GM12878 (cell line): ENCODE results near the gene SPOCK1. TPM values are rescaled to one million over a fixed set of nuclear protein-coding genes. Genes with fewer than 3 reads are reported as not detected.

Experiments used
- ATAC-seq: fragments of 200-7000 bp; cut with Tn5 transposase; 3 replicates; pipeline ENCODE4 v1.9.1; 2020; ENCODE audit warnings: mild to moderate bottlenecking, moderate library complexity
- BruUV-seq: library from RNA; stranded (reverse); fragments of 400-500 nt; replicated peaks from 2 replicates; lab custom pipeline; 2021; lab: Mats Ljungman, UMichigan
- CTCF ChIA-PET: fragments of 300-600 bp; sonication (Branson Sonifier 250); formaldehyde crosslinking; extraction: SDS; loops from one replicate; lab custom pipeline; 2021; ENCODE audit warnings: inconsistent platforms; lab: Yijun Ruan, JAX
- POLR2A ChIA-PET: fragments of 350-600 bp; formaldehyde crosslinking; extraction: SDS; loops from one replicate; lab custom pipeline; 2021; ENCODE audit warnings: inconsistent platforms; lab: Charles Lee
- RAD21 ChIA-PET: fragments of 300-600 bp; sonication (Branson Sonifier 250); formaldehyde crosslinking; loops from one replicate; lab custom pipeline; 2023; ENCODE audit warnings: antibody characterized with exemption; ENCODE audit not compliant: unreplicated experiment; lab: Charles Lee
- SMC1A ChIA-PET: fragments of 300-600 bp; sonication (Branson Sonifier 250); formaldehyde crosslinking; loops from one replicate; lab custom pipeline; 2023; ENCODE audit not compliant: unreplicated experiment, uncharacterized antibody; lab: Charles Lee
- DNase-seq: peaks from one replicate; pipeline ENCODE4 v3.0.0-alpha.2; 2011; ENCODE audit warnings: low read depth, low spot score
- FAIRE-seq: peaks from 3 replicates; lab custom pipeline; 2011; peaks lifted over from hg19 to GRCh38; lab: Jason Lieb, UNC
- H2AFZ ChIP-seq: 2 replicates; pipeline ENCODE4 v1.6.0; 2011; ENCODE audit warnings: low read depth, low read length, control low read depth; ENCODE audit not compliant: control insufficient read depth
- H3K27ac ChIP-seq: 2 replicates; pipeline ENCODE4 v1.5.1; 2011; ENCODE audit warnings: control low read depth; ENCODE audit not compliant: control insufficient read depth, insufficient read depth
- H3K27me3 ChIP-seq, 2 experiments: replicated peaks in 1 of 2; 2 replicates each; pipeline versions ENCODE4 v1.6.0 to v1.6.1; 2011; ENCODE audit warnings: low read length in 1 of 2; ENCODE audit not compliant: control insufficient read depth in 2 of 2, insufficient read depth in 2 of 2
- H3K36me3 ChIP-seq, 2 experiments: 2 replicates each; pipeline ENCODE4 v1.5.1; 2011; ENCODE audit warnings: low read length in 1 of 2; ENCODE audit not compliant: control insufficient read depth in 2 of 2, insufficient read depth in 2 of 2
- H3K4me1 ChIP-seq: 2 replicates; pipeline ENCODE4 v1.6.1; 2011; ENCODE audit warnings: mild to moderate bottlenecking, low read length, moderate library complexity, mixed read lengths; ENCODE audit not compliant: control insufficient read depth, insufficient read depth
- H3K4me2 ChIP-seq: 2 replicates; pipeline ENCODE4 v1.6.0; 2011; ENCODE audit warnings: control low read depth; ENCODE audit not compliant: control insufficient read depth, insufficient read depth
- H3K4me3 ChIP-seq: fragments of 200-600 bp; sonication (generic); 2 replicates; pipeline ENCODE4 v1.5.1; 2016
- H3K79me2 ChIP-seq: 2 replicates; pipeline ENCODE4 v1.6.0; 2011; ENCODE audit warnings: low read length; ENCODE audit not compliant: control insufficient read depth, insufficient read depth
- H3K9ac ChIP-seq: 2 replicates; pipeline ENCODE4 v1.8.0; 2011; ENCODE audit warnings: low read length, control low read depth, mixed read lengths; ENCODE audit not compliant: control insufficient read depth, insufficient read depth
- H3K9me3 ChIP-seq: replicated peaks from 3 replicates; pipeline ENCODE4 v1.5.1; 2011; ENCODE audit warnings: mild to moderate bottlenecking, low read length; ENCODE audit not compliant: control insufficient read depth, insufficient read depth
- H4K20me1 ChIP-seq: 2 replicates; pipeline ENCODE4 v1.6.0; 2011; ENCODE audit not compliant: control insufficient read depth, insufficient read depth
- CBFB ChIP-seq: IDR thresholded peaks from 2 replicates; pipeline ENCODE4 v1.6.1; 2016; ENCODE audit warnings: antibody characterized with exemption, low read depth
- HCFC1 ChIP-seq: fragments of 150-350 bp; IDR thresholded peaks from 2 replicates; pipeline ENCODE4 v1.6.1; 2014; ENCODE audit warnings: low read length
- IKZF2 ChIP-seq, 2 experiments: fragments of 450-650 bp; IDR thresholded peaks; 2 replicates each; pipeline ENCODE4 v1.6.1; 2017; ENCODE audit warnings: mild to moderate bottlenecking in 2 of 2, moderate library complexity in 2 of 2
- MXI1 ChIP-seq: fragments of 150-350 bp; IDR thresholded peaks from 2 replicates; pipeline ENCODE4 v1.6.1; 2011; ENCODE audit warnings: low read depth, mild to moderate bottlenecking, inconsistent platforms, low read length, improper control_type of control experiment
- MYB ChIP-seq: fragments of 150-350 bp; IDR thresholded peaks from 2 replicates; pipeline ENCODE4 v1.6.1; 2014; ENCODE audit warnings: mild to moderate bottlenecking, low read depth, low read length, borderline replicate concordance
- NR2F1 ChIP-seq: fragments of 450-650 bp; conservative IDR thresholded peaks from 2 replicates; pipeline ENCODE4 v1.6.1; 2017; ENCODE audit warnings: mild to moderate bottlenecking
- PAX8 ChIP-seq: fragments of 450-650 bp; IDR thresholded peaks from 2 replicates; pipeline ENCODE4 v1.6.1; 2017; ENCODE audit warnings: mild to moderate bottlenecking, moderate library complexity
- POLR2AphosphoS5 ChIP-seq: IDR thresholded peaks from 2 replicates; pipeline ENCODE4 v1.6.1; 2011; ENCODE audit warnings: mild to moderate bottlenecking, low read length, inconsistent platforms
- RCOR1 ChIP-seq: conservative IDR thresholded peaks from 2 replicates; pipeline ENCODE4 v1.6.1; 2012; ENCODE audit warnings: low read depth, low read length, improper control_type of control experiment
- RUNX3 ChIP-seq: IDR thresholded peaks from 2 replicates; pipeline ENCODE4 v1.6.1; 2012; ENCODE audit warnings: low read length, inconsistent platforms
- SMC3 ChIP-seq: IDR thresholded peaks from 2 replicates; pipeline ENCODE4 v1.6.1; 2011; ENCODE audit warnings: low read length, improper control_type of control experiment, borderline replicate concordance
- SRF ChIP-seq, 2 experiments: IDR thresholded peaks; 2 replicates each; pipeline ENCODE4 v1.6.1; 2011; ENCODE audit warnings: low read depth in 2 of 2, low read length in 2 of 2, mild to moderate bottlenecking in 1 of 2, moderate library complexity in 1 of 2
- TBL1XR1 ChIP-seq: IDR thresholded peaks from 2 replicates; pipeline ENCODE4 v1.6.1; 2012; ENCODE audit warnings: low read depth, low read length, improper control_type of control experiment
- WGBS: methylation state at CpG from one replicate; pipeline ENCODE4 v1.1.6; 2016; ENCODE audit warnings: low lambda C conversion rate; ENCODE audit not compliant: insufficient replicate concordance, insufficient coverage; ENCODE audit errors: missing lambda C conversion rate; 5-methylcytosine and 5-hydroxymethylcytosine counted together
- in situ Hi-C: fragments of 300-500 bp; cut with MboI; formaldehyde crosslinking; loops from 9 replicates; pipeline ENCODE4 v1.14.3; 2018; ENCODE audit warnings: mixed read lengths
- intact Hi-C: fragments of 100-400 bp; cut with micrococcal nuclease; formaldehyde crosslinking; loops from one replicate; pipeline ENCODE4 v1.14.2; 2022; ENCODE audit not compliant: unreplicated experiment
- polyA plus RNA-seq, 11 experiments: library from polyadenylated mRNA; depleted of rRNA in 4 of 11; unstranded in 6 of 11; stranded (reverse) in 5 of 11; fragments of >200 nt; fragmentation: Nextera tagmentation in 4 of 11; fragmentation: Illumina TruSeq in 1 of 11; extraction: Ambion mirVana in 4 of 11; extraction: Trizol in 1 of 11; gene quantifications; 1 replicate in 1 of 11; 2 replicates in 10 of 11; pipeline versions ENCODE4 v1.2.1 to v1.2.3, GENCODE V29; 2011 to 2016; ENCODE audit warnings: inconsistent platforms in 2 of 11, missing spikeins in 2 of 11, low read depth in 1 of 11
- total RNA-seq, 4 experiments: library from RNA; depleted of rRNA in 3 of 4; stranded (reverse); fragments of >200 nt in 3 of 4; fragmentation: Illumina TruSeq in 1 of 4; extraction: Trizol in 1 of 4; gene quantifications; 2 replicates each; pipeline versions ENCODE4 v1.2.1 to v1.2.3, GENCODE V29; 2013 to 2021
- TF ChIP-seq, protein P1 (sequence below): IDR thresholded peaks from 2 replicates; pipeline ENCODE4 v1.6.1; 2012; ENCODE audit warnings: low read length, inconsistent platforms
- TF ChIP-seq, protein P2 (sequence below): IDR thresholded peaks from 2 replicates; pipeline ENCODE4 v1.6.1; 2012; ENCODE audit warnings: low read depth, low read length, improper control_type of control experiment
- TF ChIP-seq, protein P3 (sequence below): fragments of 450-650 bp; IDR thresholded peaks from 2 replicates; pipeline ENCODE4 v1.6.1; 2017; ENCODE audit warnings: mild to moderate bottlenecking, moderate library complexity

Gene SPOCK1
- total and polyA plus RNA-seq, 10 of the 15 experiments (the other 5 are each of a cell fraction or from before 2014, with no cell fraction given): 0.06 to 0.68 (median 0.25) TPM; not detected in 3

DNA sequence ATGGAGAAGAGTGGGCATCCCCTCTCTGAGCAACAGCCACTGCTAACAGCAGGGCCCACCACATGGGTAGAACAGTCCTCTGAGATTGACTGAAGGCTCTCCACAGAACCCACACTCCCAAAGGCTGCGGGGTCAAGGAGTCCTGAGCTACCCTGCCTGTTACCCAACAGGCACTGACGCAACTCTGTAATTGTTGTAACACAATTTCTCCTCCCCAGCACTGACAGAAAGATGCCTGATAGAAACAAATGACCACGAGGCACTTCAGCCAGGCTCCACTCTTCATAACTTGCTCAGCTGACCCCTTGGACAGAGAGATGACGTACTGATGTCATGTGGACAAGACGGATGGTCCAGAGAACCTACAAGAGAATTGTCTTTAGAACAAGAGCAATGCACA lies 220.7 kb downstream of the SPOCK1 start:
- Histone ChIP-seq H4K20me1 (no peaks in the 10 kb centered on the region), H3K9ac (no peak overlapping the region), H2AFZ (no peak overlapping the region), H3K4me2 (no peak overlapping the region), H3K79me2 (no peaks in the 10 kb centered on the region), H3K27ac (no peak overlapping the region), H3K4me3 (no peak overlapping the region), H3K27me3 (peaks cover 0 to 3% of the 10 kb centered on the region in 2 experiments; a peak in 3 of 4 replicates), H3K4me1 (no peaks in the 10 kb centered on the region), H3K9me3 (no peaks in the 10 kb centered on the region), H3K36me3 (no peaks in the 10 kb centered on the region)
- POLR2A ChIA-PET: no interaction called here
- FAIRE-seq (no peak), DNase-seq (no peak), ATAC-seq (no peak)
- CTCF ChIA-PET: no interaction called here
- SMC1A ChIA-PET: no interaction called here
- BruUV-seq: no TSS peak
- in situ Hi-C loops: no loop called here
- TF ChIP-seq, protein P1, sequence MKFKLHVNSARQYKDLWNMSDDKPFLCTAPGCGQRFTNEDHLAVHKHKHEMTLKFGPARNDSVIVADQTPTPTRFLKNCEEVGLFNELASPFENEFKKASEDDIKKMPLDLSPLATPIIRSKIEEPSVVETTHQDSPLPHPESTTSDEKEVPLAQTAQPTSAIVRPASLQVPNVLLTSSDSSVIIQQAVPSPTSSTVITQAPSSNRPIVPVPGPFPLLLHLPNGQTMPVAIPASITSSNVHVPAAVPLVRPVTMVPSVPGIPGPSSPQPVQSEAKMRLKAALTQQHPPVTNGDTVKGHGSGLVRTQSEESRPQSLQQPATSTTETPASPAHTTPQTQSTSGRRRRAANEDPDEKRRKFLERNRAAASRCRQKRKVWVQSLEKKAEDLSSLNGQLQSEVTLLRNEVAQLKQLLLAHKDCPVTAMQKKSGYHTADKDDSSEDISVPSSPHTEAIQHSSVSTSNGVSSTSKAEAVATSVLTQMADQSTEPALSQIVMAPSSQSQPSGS: no peak
- TF ChIP-seq, protein P2, sequence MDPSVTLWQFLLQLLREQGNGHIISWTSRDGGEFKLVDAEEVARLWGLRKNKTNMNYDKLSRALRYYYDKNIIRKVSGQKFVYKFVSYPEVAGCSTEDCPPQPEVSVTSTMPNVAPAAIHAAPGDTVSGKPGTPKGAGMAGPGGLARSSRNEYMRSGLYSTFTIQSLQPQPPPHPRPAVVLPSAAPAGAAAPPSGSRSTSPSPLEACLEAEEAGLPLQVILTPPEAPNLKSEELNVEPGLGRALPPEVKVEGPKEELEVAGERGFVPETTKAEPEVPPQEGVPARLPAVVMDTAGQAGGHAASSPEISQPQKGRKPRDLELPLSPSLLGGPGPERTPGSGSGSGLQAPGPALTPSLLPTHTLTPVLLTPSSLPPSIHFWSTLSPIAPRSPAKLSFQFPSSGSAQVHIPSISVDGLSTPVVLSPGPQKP: no peak
- TF ChIP-seq HCFC1: no peak
- TF ChIP-seq MXI1: no peak
- no peak for TF ChIP-seq IKZF2 (IDR thresholded peaks at IDR 0.05)
- TF ChIP-seq NR2F1: no peak
- no peak for TF ChIP-seq POLR2AphosphoS5
- TF ChIP-seq, protein P3, sequence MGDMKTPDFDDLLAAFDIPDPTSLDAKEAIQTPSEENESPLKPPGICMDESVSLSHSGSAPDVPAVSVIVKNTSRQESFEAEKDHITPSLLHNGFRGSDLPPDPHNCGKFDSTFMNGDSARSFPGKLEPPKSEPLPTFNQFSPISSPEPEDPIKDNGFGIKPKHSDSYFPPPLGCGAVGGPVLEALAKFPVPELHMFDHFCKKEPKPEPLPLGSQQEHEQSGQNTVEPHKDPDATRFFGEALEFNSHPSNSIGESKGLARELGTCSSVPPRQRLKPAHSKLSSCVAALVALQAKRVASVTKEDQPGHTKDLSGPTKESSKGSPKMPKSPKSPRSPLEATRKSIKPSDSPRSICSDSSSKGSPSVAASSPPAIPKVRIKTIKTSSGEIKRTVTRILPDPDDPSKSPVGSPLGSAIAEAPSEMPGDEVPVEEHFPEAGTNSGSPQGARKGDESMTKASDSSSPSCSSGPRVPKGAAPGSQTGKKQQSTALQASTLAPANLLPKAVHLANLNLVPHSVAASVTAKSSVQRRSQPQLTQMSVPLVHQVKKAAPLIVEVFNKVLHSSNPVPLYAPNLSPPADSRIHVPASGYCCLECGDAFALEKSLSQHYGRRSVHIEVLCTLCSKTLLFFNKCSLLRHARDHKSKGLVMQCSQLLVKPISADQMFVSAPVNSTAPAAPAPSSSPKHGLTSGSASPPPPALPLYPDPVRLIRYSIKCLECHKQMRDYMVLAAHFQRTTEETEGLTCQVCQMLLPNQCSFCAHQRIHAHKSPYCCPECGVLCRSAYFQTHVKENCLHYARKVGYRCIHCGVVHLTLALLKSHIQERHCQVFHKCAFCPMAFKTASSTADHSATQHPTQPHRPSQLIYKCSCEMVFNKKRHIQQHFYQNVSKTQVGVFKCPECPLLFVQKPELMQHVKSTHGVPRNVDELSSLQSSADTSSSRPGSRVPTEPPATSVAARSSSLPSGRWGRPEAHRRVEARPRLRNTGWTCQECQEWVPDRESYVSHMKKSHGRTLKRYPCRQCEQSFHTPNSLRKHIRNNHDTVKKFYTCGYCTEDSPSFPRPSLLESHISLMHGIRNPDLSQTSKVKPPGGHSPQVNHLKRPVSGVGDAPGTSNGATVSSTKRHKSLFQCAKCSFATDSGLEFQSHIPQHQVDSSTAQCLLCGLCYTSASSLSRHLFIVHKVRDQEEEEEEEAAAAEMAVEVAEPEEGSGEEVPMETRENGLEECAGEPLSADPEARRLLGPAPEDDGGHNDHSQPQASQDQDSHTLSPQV: no peak
- TF ChIP-seq RCOR1: no peak
- no peak for TF ChIP-seq SRF (IDR thresholded peaks at IDR 0.05; ENCODE audit: low read depth in 2 of 2, low read length in 2 of 2)
- no peak for TF ChIP-seq CBFB
- TF ChIP-seq TBL1XR1: no peak
- TF ChIP-seq RUNX3: no peak
- TF ChIP-seq MYB: no peak
- no peak for TF ChIP-seq SMC3
- no peak for TF ChIP-seq PAX8
- RAD21 ChIA-PET: no interaction called here
- 7% methylated on average over 5 of the region's 5 CpGs for WGBS
- intact Hi-C loops: no loop called here
